Stimulated activated CD4-positive, alpha-beta T cell treated with anti-CD3 and anti-CD28 coated beads, Interleukin-2, amount 100 ng/mL, for 24 hours (primary cell): ENCODE results near the gene ZDHHC11B.
"Not testable (repeated sequence)": the region's sequence is repeated elsewhere in the genome, so short reads cannot be mapped to it uniquely, and the experiment has no call there.

ENCODE experiments used
- DNase-seq, 2 donors: peaks; one replicate each; pipeline ENCODE4 v3.0.0-alpha.2; 2020

Gene ZDHHC11B, protein sequence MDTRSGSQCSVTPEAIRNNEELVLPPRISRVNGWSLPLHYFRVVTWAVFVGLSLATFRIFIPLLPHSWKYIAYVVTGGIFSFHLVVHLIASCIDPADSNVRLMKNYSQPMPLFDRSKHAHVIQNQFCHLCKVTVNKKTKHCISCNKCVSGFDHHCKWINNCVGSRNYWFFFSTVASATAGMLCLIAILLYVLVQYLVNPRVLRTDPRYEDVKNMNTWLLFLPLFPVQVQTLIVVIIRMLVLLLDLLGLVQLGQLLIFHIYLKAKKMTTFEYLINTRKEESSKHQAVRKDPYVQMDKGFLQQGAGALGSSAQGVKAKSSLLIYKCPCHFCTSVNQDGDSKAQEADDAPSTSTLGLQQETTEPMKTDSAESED

DNA sequence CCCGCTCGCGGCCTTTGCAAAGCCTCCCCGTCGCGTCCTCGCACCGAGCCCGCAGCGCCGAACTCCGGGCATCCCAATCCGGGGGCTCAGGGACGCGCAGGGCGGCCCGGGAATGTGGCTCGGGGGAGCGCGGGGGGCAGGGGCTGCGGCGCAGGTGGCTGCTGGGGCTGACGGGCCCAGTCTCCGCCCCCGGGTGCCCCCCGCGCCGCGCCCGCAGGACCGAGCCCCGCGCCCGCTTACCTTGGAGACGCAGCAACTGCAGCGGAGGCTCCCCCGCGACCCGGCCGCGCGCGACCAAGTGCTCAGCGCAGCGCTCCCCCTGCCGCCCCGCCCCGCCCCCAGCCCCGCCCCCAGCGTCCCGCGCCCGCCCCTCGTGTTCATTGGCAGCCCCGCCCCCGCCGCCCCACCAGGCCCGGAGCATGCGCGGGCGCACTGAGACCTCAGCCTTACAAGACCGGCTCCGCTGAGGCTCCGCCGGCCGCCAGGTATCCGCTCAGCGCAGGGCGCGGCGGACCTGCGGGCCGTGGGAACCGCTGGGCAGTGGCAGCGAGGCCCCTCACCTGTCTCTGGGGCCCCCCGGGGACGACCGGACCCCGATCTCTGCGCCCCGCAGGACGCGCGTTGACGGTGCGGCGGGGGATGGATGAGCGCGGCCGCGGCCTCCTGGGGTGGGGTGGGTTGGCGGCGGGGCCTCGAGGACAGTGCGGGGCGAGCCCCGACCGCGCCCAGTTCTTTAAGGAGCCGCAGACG lies at the start of gene ZDHHC11B:
ZDHHC11B (minus strand) TSS at position 302 of the 750 bp plus-strand sequence. CDS start 17,810 bp downstream, outside the sequence.
- peak; percentile 96 for DNase-seq

DNA sequence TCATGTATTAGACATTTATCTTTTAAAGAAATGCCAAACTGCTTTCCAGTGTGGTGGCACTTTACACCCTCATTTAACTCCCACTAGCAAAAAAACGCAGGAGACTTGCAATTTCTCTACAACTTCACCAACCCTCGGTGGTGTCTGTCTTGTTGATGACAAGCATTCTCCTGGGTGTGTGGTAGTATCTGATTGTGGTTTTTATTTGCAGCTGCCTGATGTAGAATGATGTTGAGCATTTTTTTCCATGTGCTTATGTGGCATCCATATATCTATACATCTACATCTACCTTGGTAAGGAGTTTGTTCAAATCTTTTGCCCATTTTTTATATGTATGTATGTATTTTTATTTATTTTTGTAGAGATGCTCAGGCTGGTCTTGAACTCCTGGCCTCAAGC lies 49.5 kb upstream of the ZDHHC11B start:
- peak in 1 of 2 donors; percentile 11 for DNase-seq

DNA sequence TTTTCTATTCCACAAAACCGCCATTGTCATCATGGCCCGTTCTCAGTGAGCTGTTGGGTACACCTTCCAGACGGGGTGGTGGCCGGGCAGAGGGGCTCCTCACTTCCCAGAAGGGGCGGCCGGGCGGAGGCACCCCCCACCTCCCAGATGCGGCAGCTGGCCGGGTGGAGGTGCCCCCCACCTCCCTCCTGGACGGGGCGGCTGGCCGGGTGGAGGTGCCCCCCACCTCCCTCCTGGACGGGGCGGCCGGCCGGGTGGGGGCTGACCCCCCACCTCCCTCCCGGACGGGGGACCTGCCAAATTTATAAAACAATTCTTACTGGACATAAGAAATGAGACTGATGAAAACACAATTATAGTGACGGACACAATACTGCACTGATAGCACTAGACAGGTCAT lies 43.7 kb upstream of the ZDHHC11B start:
- DNase-seq = not testable (repeated sequence)

DNA sequence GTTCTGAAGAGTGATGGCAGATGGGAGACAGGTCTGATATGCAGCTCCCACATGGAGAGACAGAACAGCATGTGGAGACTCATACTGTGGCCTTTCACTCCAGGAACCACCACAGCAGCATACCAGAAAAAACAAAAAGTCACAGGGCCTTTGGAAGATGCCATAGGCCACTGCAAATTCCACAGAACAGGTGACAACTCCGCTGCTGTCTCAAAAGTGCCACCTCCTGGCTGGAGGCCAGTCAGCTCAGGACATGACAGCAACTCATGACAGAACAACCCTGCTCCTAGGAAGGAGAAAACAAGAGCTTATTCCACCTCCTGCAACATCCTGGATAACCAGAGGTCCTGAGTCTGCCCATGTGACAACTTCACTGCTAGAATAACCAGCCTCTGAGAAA lies 41.0 kb upstream of the ZDHHC11B start:
- not testable (repeated sequence) for DNase-seq

DNA sequence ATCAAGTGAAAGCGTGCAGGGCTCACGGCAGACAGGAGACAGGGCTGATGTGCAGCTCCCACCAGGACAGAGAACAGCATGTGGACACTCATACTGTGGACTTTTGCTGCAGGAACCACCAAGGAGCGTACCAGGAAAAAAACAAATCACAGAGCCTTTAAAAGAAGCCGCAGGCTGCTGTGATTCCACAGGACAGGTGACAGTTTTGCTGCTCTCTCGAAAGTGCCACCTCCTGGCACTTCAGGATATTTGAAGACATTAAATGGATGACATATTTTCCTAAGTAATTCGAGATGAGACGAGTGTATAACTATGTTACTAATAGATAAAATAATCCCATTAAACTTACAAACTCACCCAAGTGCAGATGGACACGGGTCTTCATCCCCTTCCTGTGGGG lies 37.0 kb upstream of the ZDHHC11B start:
- DNase-seq = no peak

DNA sequence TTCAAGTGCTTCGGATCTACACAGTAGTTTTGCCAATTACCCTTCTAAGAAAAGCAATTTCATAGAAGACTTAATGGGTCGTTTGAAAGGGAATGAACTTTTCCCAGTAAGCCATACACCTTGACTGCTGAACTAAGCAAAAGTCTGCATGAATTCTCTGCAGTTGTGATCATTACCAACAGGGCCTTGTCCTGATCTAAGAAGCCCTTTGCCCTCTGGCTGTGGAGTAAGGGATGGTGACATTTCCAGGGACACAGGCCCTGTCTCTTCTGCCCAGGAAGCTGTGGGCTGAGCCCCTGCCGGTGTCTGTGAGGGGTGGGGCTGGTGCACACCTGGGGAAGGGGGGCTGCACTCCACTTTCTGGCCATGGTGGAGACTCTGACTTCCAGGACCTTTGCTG lies 35.7 kb upstream of the ZDHHC11B start:
- no peak for DNase-seq

DNA sequence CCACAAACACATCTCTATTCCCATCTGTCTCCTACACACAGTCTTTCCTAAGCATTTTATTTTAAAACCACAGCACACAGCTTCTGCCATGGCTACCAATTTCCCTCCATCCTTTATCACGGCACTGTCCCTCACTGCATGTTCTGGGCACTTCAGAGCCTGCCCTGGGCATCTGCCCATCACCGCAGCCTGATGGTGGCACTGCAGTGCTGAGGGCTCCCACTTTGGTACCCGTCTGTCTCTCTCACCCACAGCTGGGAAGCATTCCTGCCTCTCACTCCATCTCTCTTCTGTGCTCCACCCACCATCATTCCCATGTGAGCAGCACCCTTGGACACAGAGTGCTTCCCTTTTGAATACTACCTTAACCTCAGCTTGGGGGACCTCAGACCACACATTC lies 34.5 kb upstream of the ZDHHC11B start:
- no peak for DNase-seq

DNA sequence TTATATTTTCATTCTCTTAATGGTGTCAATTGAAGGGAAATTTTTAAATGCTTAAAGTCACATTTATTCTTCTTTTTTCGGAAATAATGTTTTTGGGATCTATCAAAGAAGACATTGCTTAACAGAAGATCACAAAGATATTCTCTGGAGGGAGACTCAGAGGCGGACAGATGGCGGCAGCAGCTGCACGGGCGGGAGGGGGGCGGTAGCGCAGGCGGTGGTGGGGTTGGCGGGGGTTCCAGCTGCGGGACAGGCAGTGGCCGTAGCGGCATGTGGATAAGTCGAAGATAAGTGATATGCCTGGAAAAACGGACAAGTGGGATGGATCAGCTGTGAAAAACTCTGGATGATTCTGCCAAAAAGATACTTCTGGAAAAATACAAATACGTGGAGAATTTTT lies 31.6 kb upstream of the ZDHHC11B start:
- no peak for DNase-seq

DNA sequence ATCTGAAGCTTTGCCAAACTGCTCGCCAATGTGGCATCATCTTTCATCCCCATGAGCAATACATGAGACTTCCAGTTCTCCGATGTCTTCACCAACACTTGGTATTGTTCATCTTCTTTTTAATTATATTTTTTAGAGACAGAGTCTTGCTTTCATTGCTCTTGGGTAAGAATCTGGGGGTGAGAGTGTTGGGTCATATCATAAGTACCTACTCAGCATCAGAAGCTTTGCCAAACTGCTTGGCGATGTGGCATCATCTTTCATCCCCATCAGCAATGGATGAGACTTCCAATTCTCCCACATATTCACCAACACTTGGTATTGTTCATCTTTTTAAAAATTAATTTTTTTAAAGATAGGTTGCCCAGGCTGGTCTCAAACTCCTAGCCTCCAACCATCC lies 30.9 kb upstream of the ZDHHC11B start:
- DNase-seq = no peak

DNA sequence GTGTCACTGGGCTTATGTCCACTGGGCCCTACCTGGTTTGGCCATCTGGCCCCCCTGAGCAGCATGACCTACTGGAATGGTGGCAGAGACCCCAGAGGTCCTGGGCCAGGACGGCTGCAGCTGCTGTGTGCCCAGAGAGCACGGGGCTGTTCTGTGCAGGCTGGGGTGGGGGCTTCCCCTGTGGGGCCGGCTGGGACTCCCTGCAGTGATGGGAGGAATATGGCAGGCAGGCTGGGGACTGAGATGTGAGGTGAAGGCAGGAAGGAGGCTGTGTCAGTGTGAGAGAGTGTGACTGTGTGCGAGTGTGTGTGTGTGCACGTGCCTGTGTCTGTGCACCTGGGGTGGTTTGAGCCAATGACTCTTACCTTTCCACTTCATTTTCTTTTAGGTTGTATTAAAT lies 29.0 kb upstream of the ZDHHC11B start:
- not testable (repeated sequence) for DNase-seq

DNA sequence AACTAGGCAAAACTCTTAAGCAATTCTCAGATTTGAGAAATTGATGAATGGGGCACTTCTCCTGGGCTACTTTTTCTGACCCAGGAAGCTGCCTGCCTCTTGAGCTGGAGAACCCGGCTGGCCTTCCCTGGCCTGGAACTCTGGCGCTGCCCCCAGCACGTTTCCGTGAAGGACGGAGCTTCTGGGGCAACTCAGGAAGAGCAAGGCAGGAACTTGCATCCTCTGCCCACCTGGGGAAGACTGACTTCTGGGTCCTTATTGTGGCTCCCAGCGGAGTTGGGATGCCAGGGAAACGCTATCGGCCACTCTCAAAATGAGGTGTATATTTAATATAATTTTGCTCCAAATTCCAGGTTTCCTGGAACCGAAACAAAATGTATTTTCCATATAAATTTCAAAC lies 26.9 kb upstream of the ZDHHC11B start:
- not testable (repeated sequence) for DNase-seq

DNA sequence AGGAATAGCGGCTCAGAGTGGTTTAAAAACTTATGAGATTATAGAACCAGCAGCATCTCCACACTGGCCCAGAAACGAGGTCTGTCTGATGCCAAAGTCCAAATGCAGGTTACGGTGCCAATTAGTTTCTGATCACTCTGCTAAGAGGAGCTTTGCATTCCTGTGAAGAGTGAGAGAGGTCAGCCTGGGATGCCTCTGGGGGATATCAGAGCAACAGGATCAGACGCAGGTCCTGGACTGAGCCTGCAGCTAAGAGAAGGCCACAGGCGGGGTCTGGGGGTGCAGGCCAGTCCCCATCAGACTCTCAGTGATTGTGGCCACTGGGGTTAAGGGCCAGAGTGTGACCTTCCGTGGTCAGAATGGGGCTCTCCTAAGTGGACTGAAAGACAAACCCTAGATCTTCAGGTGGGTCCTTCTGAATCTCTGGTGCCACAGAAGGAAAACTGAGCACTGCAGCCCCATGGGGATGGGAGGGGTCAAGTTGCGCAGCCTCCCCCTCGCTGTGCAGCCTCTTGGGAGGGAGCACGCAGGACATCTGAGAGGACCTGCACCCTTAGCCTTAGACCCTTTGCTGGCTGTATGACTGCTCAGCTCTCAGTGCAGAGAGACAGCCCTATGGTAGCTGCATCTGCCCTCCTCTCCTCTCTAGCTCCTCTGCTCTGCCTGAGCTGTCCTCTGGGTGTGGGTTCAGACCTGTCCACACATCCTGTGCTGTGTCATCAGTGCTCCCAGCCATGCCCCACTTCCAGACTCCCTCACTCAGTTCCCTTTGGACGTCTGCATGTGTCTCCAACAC lies 23.4 kb upstream of the ZDHHC11B start:
- DNase-seq = not testable (repeated sequence)

DNA sequence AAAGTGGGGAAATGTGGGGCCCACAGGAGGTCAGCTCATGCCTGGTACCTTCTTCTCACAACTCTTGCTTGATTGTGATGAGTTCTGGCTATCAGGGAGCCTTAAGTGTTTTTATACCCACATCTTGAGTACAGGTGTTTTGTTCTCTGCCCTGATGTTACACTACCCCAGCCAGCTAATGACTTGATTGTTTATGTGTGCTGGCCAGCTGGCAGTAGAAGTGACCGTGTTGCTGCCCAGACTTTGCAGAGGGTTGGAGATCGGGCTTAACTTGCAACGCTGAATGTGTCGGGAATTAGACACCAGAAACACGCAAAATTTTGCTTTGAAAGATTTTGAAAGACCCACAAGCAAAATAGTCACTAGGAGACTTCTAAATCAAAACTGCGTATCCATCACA lies 16.9 kb upstream of the ZDHHC11B start:
- DNase-seq = no peak

DNA sequence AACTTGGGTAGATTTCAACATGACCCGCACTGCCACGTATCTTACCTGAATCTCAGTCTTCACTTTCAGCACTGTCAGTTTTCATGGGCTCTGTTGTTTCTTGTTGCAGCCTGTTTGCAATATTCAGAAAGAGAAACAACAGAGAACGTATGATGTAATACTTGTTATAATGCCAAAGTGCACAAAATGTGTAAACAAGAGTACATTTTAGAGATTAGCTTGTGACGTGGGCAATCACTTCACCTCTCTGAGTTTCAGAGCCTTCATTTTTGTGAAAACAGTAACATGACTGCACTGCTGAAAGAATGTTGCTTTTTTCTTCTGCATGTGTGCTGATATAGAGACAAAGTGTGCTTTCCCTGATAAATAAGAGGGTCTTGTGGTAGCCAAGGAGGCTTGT lies 16.5 kb upstream of the ZDHHC11B start:
- DNase-seq = not testable (repeated sequence)

DNA sequence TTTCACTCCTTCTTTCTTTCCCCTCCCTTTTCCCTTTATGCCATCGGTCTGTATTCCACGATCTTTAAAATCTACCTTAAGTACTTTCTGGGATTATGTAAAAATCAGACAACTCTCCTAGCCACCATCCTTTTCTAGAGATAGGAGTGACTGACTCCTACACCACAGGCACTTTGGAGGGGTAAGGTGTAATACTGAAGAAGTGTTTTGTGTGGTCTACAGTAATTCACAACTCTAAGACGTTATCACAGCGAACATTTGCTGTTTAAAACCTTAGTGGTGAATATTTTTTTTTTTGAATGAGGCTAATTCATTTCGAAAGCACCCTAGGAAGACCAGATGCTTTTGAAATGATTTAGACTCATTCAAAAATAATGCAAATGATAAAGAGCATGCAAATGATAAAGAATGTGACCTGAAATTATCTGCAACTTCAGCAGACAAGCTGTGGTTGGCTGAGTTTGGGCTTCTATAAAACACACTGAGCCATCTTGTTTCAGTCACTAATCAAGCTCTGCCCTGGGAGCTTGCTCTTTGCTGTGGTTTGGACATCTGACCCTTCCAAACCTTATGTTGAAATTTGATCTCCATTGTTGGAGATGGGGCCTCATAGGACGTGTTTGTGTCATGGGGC lies 14.1 kb upstream of the ZDHHC11B start:
- DNase-seq = not testable (repeated sequence)

DNA sequence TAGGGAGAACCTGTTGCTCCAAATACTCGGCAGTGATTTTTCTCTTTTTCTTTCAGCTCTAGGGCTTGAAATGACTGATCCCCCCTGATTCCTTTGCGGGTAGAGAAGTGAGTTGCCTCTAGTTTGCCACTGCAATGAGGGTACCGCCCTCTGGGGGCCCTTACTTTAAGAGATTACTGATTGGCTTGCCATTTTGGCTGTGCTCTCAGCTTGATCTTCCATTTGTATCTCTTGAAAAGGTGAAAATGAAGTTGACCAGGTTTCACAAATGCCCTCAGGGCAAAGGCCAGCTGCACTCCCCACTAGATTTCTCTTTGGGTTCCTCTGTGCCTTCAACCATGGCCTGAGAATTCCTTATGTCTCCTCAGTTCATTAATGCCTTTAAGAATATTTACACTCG lies 13.5 kb upstream of the ZDHHC11B start:
- DNase-seq = not testable (repeated sequence)

DNA sequence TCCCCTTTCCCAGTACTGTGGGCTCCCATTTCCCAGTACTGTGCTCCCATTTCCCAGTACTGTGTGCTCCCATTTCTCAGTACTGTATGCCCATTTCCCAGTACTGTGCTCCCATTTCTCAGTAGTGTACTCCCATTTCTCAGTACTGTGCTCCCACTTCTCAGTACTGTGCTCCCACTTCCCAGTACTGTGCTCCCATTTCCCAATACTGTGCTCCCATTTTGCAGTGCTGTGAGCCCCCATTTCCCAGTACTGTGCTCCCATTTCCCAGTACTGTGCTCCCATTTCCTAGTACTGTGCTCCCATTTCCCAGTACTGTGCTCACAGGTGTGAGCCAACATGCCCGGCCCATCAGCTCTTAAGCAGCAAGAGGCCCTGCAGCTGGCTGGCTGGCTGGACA lies 11.3 kb upstream of the ZDHHC11B start:
- not testable (repeated sequence) for DNase-seq

DNA sequence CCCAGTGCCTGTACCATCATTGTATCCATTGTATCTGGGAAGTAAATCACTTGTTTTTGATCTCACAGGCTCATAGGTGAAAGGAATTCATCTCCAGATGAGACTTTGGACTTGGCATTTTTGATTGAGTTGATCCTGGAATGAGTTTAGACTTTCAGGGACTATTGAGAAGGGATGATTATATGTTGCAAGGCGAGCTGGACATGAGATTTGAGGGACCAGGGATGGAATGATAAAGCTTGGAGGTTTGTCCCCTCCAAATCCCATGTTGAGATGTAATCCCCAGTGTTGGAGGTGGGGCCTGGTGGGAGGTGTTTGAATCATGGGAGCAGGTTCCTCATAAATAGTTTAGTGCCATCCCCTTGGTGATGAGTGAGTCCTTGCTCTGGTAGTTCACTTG lies 10.4 kb upstream of the ZDHHC11B start:
- DNase-seq = not testable (repeated sequence)

DNA sequence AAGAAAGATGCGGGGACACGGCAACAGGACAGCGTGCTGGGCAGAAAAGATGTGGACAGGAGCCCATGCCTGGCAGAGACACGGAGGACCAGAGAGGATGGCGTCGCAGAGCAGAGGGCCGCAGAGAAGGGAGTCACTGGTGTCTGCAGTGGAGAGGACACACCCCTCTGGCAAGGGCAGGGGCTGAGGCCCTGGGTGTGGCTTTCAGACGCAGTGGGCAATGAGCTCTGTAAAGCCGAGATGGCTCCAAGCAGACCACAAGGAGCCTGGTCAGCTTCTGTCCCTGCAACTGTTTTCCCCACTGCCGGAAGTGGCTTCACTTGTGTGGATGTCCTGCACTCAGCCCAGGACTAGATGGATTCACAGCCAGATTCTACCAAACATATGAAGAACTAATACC lies 4.2 kb upstream of the ZDHHC11B start:
- DNase-seq = not testable (repeated sequence)

DNA sequence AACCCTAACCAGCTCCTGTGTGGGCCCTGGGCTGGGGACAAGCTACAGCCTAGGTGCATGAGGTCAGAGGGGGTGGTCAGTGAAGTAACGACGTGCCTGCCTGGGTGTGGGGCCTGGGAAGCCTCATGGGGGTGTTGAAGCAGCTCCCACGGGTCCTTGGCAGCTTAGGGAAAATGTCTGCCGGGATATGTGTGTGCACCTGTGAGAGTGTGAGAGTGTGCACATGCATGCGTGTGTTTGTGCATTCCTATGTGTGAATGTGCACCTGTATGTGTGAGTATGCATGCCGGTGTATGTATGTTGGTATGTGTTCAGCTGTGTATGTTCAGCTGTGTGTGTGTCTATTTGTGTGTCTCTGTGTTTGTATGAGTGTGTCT lies 3.3 kb upstream of the ZDHHC11B start:
- not testable (repeated sequence) for DNase-seq

DNA sequence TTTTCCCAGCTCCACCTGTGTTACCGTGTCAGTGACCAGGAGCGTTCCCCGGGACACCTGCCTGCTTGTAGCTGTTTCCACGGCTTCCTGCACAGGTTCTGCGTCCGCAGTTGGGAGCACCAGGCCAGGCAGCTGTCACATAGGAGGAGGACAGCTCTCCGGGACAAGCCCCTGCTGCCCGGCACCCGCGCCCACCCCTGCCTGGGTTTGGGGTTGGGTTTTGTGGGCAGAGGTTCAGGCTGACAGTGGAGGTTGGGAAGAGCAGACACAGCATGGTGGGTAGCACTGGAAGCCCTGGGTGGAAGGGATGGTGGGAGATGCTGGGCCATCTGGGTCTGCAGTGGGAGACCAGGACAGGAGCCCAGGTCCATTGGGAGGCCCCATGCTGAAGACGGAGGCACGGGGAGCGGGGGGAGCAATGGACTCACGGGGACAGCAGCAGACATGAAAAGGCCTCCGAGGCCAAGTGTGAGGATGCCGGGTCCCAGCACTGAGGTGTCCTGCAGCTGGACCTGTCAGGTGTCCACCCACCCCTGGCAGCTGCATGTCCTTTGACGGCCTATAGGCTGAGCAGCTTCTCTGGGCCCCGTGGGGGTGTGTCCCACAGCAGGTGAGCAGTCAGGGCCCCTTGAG lies 2.8 kb upstream of the ZDHHC11B start:
- not testable (repeated sequence) for DNase-seq

DNA sequence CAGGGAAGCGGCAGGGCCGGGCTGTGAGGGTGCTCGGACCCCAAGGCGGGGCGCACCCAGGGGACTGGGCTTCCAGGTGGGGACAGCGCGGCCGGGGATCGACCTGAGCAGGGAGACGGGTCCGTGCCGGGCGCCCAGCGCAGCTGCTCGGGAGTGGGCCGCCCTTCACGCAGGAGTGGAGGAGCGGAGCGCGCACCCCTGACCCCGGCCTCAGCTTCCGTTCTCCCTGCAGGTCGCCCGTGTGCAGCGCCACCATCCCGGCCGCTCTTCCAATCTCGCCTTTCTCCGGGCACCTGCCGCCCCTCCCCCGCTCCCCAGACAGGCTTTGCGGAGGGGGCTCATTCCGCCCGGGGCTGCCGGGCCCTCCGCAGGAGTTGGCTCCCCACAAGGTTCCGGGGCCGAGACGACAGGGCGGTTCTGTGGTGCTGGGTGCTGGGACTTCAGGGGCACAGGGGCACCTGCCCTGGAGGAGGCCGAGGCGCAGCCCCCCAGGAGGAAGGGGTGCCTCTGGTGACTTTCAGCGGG lies 714 bp upstream of the ZDHHC11B start:
- not testable (repeated sequence) for DNase-seq
